ENCODE measurements around the gene OR4D1.

OR4D1 gene

GRCh38 chr17:58156839-58157803, 8.9 kb downstream of the OR4D1 start:
- peak; percentile 70 for DNase-seq

- no peak for DNase-seq
Observed at GRCh38 chr17:58158181-58158580, 10.0 kb downstream of the OR4D1 start.

- no peak for DNase-seq
Observed at GRCh38 chr17:58161566-58161965, 13.4 kb downstream of the OR4D1 start.

- DNase-seq: peak; percentile 9
Observed at GRCh38 chr17:58165981-58166380, 17.8 kb downstream of the OR4D1 start.

GRCh38 chr17:58166682-58167081, 18.5 kb downstream of the OR4D1 start, which contains the start of gene OR4D2:
TSS of gene OR4D2 (plus strand) at chr17:58166982. CDS start at chr17:58169656, 2,674 bp downstream.
- DNase-seq: no peak

- peak; percentile 31 for DNase-seq
Observed at GRCh38 chr17:58170622-58171021, 22.4 kb downstream of the OR4D1 start.

- DNase-seq: peak; percentile 78
Observed at GRCh38 chr17:58172369-58173071, 24.3 kb downstream of the OR4D1 start.

- no peak for DNase-seq
Observed at GRCh38 chr17:58174871-58175270, 26.7 kb downstream of the OR4D1 start.

GRCh38 chr17:58176200-58176599, 28.0 kb downstream of the OR4D1 start:
- no peak for DNase-seq

- DNase-seq: no peak
Observed at GRCh38 chr17:58181796-58182195, 33.6 kb downstream of the OR4D1 start.

GRCh38 chr17:58183514-58183913, 35.3 kb downstream of the OR4D1 start:
- DNase-seq: no peak

- DNase-seq: no peak
Observed at GRCh38 chr17:58184308-58184985, 36.3 kb downstream of the OR4D1 start.

- no peak for DNase-seq
Observed at GRCh38 chr17:58184986-58185761, 37.0 kb downstream of the OR4D1 start.

- no peak for DNase-seq
Observed at GRCh38 chr17:58186591-58186990, 38.4 kb downstream of the OR4D1 start.

GRCh38 chr17:58187063-58187462, 38.9 kb downstream of the OR4D1 start:
- DNase-seq: no peak

GRCh38 chr17:58187675-58188074, 39.5 kb downstream of the OR4D1 start:
- DNase-seq: no peak

GRCh38 chr17:58189436-58190146, 41.4 kb downstream of the OR4D1 start:
- DNase-seq: no peak

GRCh38 chr17:58191241-58191896, 43.2 kb downstream of the OR4D1 start:
- no peak for DNase-seq

- no peak for DNase-seq
Observed at GRCh38 chr17:58192612-58193011, 44.4 kb downstream of the OR4D1 start, which contains the start of gene EPX. TSS of gene EPX (plus strand) at chr17:58192726. CDS start at chr17:58192847, 121 bp downstream.

- no peak for DNase-seq
Observed at GRCh38 chr17:58193641-58194255, 45.6 kb downstream of the OR4D1 start.
